K562 (cell line): Measurements from ENCODE around the gene P2RX3. TPM values are rescaled to one million over a fixed set of nuclear protein-coding genes. Genes with fewer than 3 reads are reported as not detected.

Experiments used
- DMBX1 ChIP-seq: fragments of 250-450 bp; sonication (Bioruptor Pico); IDR thresholded peaks from 2 replicates; pipeline ENCODE4 v1.8.0; 2022; ENCODE audit warnings: inconsistent platforms, mild to moderate bottlenecking, moderate library complexity, borderline replicate concordance
- E2F1 ChIP-seq: sonication (generic); formaldehyde crosslinking; IDR thresholded peaks from 2 replicates; pipeline ENCODE4 v1.8.1; 2023; ENCODE audit warnings: mild to moderate bottlenecking, missing genetic modification reagents, moderate library complexity
- ELF2 ChIP-seq: fragments of 250-450 bp; sonication (Bioruptor Pico); IDR thresholded peaks from 2 replicates; pipeline ENCODE4 v1.5.0; 2021; ENCODE audit warnings: mild to moderate bottlenecking
- ESRRB ChIP-seq: fragments of 250-450 bp; sonication (Bioruptor Pico); IDR thresholded peaks from 2 replicates; pipeline ENCODE4 v1.5.0; 2020; ENCODE audit warnings: mild to moderate bottlenecking, moderate library complexity, borderline replicate concordance
- GABPA ChIP-seq: fragments of 200-800 bp; sonication (Bioruptor generic); conservative IDR thresholded peaks from 2 replicates; pipeline ENCODE4 v1.6.1; 2016; ENCODE audit warnings: low read depth, missing genetic modification characterization, missing compliant biosample characterization
- KDM1A ChIP-seq, 2 experiments: fragments of 450-650 bp; IDR thresholded peaks; 2 replicates each; pipeline ENCODE4 v1.6.1; 2016; ENCODE audit warnings: mild to moderate bottlenecking in 2 of 2
- NR2C2 ChIP-seq, 2 experiments: fragments of 200-800 bp in 1 of 2; sonication (Bioruptor generic) in 1 of 2; sonication (generic) in 1 of 2; formaldehyde crosslinking in 1 of 2; IDR thresholded peaks; 2 replicates each; pipeline versions ENCODE4 v1.6.1 to v1.8.0; 2016 to 2022; ENCODE audit warnings: mild to moderate bottlenecking in 1 of 2, missing compliant biosample characterization in 1 of 2, missing genetic modification characterization in 1 of 2, missing genetic modification reagents in 1 of 2
- NR2F6 ChIP-seq: fragments of 450-650 bp; formaldehyde crosslinking; IDR thresholded peaks from 2 replicates; pipeline ENCODE4 v1.4.0; 2020; ENCODE audit warnings: mild to moderate bottlenecking
- SPI1 ChIP-seq: IDR thresholded peaks from 2 replicates; pipeline ENCODE4 v1.6.1; 2011; ENCODE audit warnings: low read depth, low read length, control low read depth, borderline replicate concordance
- STAG1 ChIP-seq: sonication (generic); formaldehyde crosslinking; IDR thresholded peaks from 2 replicates; pipeline ENCODE4 v1.5.0; 2020; ENCODE audit warnings: missing genetic modification reagents, borderline replicate concordance
- TAL1 ChIP-seq: fragments of 450-650 bp; IDR thresholded peaks from 2 replicates; pipeline ENCODE4 v1.6.1; 2016; ENCODE audit warnings: mild to moderate bottlenecking
- THRAP3 ChIP-seq: fragments of 450-650 bp; IDR thresholded peaks from 2 replicates; pipeline ENCODE4 v1.6.1; 2016; ENCODE audit warnings: mild to moderate bottlenecking, inconsistent platforms, borderline replicate concordance
- TOE1 ChIP-seq, 2 experiments: fragments of 450-650 bp in 1 of 2; sonication (generic) in 1 of 2; formaldehyde crosslinking in 1 of 2; IDR thresholded peaks; 2 replicates each; pipeline versions ENCODE4 v1.7.1 to v1.8.0; 2016 to 2022; ENCODE audit warnings: borderline replicate concordance in 2 of 2, mild to moderate bottlenecking in 2 of 2, antibody characterized with exemption in 1 of 2, inconsistent platforms in 1 of 2, low read depth in 1 of 2, missing genetic modification reagents in 1 of 2, moderate library complexity in 1 of 2
- XRCC5 ChIP-seq: fragments of 200-400 bp; formaldehyde crosslinking; IDR thresholded peaks from 2 replicates; pipeline ENCODE4 v1.6.1; 2017; ENCODE audit warnings: low read depth, mild to moderate bottlenecking, low read length
- ZBTB9 ChIP-seq: fragments of 450-650 bp; formaldehyde crosslinking; IDR thresholded peaks from 2 replicates; pipeline ENCODE4 v1.4.0; 2020; ENCODE audit warnings: mild to moderate bottlenecking, moderate library complexity
- ZNF239 ChIP-seq: fragments of 250-450 bp; sonication (Bioruptor Pico); IDR thresholded peaks from 2 replicates; pipeline ENCODE4 v1.4.0; 2020; ENCODE audit warnings: mild to moderate bottlenecking
- ZNF263 ChIP-seq: sonication (generic); formaldehyde crosslinking; IDR thresholded peaks from 2 replicates; pipeline ENCODE4 v1.8.0; 2022; ENCODE audit warnings: mild to moderate bottlenecking, missing genetic modification reagents, borderline replicate concordance
- ZNF277 ChIP-seq: fragments of 250-450 bp; sonication (Bioruptor Pico); IDR thresholded peaks from 2 replicates; pipeline ENCODE4 v1.8.0; 2022; ENCODE audit warnings: inconsistent platforms, mild to moderate bottlenecking, moderate library complexity, borderline replicate concordance
- ZNF347 ChIP-seq: fragments of 450-650 bp; formaldehyde crosslinking; IDR thresholded peaks from 2 replicates; pipeline ENCODE4 v1.4.0; 2020; ENCODE audit warnings: low read depth, mild to moderate bottlenecking, moderate library complexity
- polyA plus RNA-seq, 8 experiments: library from polyadenylated mRNA; depleted of rRNA in 4 of 8; stranded (reverse) in 5 of 8; unstranded in 3 of 8; fragments of >200 nt; fragmentation: Nextera tagmentation in 2 of 8; fragmentation: Illumina TruSeq in 1 of 8; extraction: Ambion mirVana in 2 of 8; extraction: Trizol in 1 of 8; gene quantifications; 2 replicates each; pipeline versions ENCODE4 v1.2.1 to v1.2.3, GENCODE V29; 2011 to 2014; ENCODE audit warnings: inconsistent platforms in 1 of 8, missing spikeins in 1 of 8
- total RNA-seq, 7 experiments: library from RNA; depleted of rRNA in 6 of 7; stranded (reverse); fragments of >200 nt in 6 of 7; fragmentation: Illumina TruSeq in 2 of 7; extraction: Trizol in 2 of 7; gene quantifications; 2 replicates each; pipeline versions ENCODE4 v1.2.1 to v1.2.3, GENCODE V29; 2011 to 2021; ENCODE audit warnings: low replicate concordance in 1 of 7

The P2RX3 gene
- total and polyA plus RNA-seq, 9 of the 15 experiments (the other 6 are each of a cell fraction or from before 2014, with no cell fraction given): not detected

- TF ChIP-seq ZNF277 (CRISPR knock-in tag): no peak
- 0 out of 2 replicates have a peak, but pooled peaks have one; percentile 6 for TF ChIP-seq ZNF239
- TF ChIP-seq STAG1: no peak
- peak; percentile 35; the same call in 1 of the 2 replicates for TF ChIP-seq GABPA (tag)
- TF ChIP-seq ZNF263 (CRISPR knock-in tag): no peak
- no peak for TF ChIP-seq E2F1
- no peak for TF ChIP-seq KDM1A (IDR thresholded peaks at IDR 0.05)
- TF ChIP-seq ESRRB (CRISPR knock-in tag): no peak
- no peak for TF ChIP-seq NR2C2 (CRISPR knock-in tag; IDR thresholded peaks at IDR 0.05)
- 0 out of 2 replicates have a peak, but pooled peaks have one; percentile 49 for TF ChIP-seq NR2C2 (tag; IDR thresholded peaks at IDR 0.05)
- no peak for TF ChIP-seq TOE1 (IDR thresholded peaks at IDR 0.05; ENCODE audit: borderline replicate concordance)
- TF ChIP-seq TOE1 (CRISPR knock-in tag; IDR thresholded peaks at IDR 0.05; ENCODE audit: borderline replicate concordance, low read depth): no peak
- TF ChIP-seq ZBTB9 (CRISPR knock-in tag): no peak
- no peak for TF ChIP-seq ZNF347
- TF ChIP-seq XRCC5: no peak
- no peak for TF ChIP-seq TAL1
- TF ChIP-seq DMBX1 (CRISPR knock-in tag): 0 out of 2 replicates have a peak, but pooled peaks have one; percentile 31
- TF ChIP-seq NR2F6: no peak
- TF ChIP-seq ELF2 (CRISPR knock-in tag): no peak
- no peak for TF ChIP-seq SPI1
- TF ChIP-seq THRAP3: no peak
Observed at GRCh38 chr11:57325735-57326048, 12.5 kb upstream of the P2RX3 start (continued).
